Neural progenitor cell (in vitro differentiated cells): ENCODE results near the gene B3GAT2.

Experiments used
- EZH2 ChIP-seq: fragments of 200-600 bp; sonication (generic); IDR thresholded peaks from 2 replicates; pipeline ENCODE4 v1.6.1; 2017; ENCODE audit warnings: antibody characterized with exemption, mild to moderate bottlenecking, moderate library complexity
- TF ChIP-seq, protein P1 (sequence below): fragments of 200-600 bp; sonication (generic); IDR thresholded peaks from 2 replicates; pipeline ENCODE4 v1.5.1; 2017; ENCODE audit warnings: antibody characterized with exemption, mild to moderate bottlenecking

GRCh38 chr6:70886661-70887060, 70.2 kb downstream of the B3GAT2 start:
- TF ChIP-seq, protein P1, sequence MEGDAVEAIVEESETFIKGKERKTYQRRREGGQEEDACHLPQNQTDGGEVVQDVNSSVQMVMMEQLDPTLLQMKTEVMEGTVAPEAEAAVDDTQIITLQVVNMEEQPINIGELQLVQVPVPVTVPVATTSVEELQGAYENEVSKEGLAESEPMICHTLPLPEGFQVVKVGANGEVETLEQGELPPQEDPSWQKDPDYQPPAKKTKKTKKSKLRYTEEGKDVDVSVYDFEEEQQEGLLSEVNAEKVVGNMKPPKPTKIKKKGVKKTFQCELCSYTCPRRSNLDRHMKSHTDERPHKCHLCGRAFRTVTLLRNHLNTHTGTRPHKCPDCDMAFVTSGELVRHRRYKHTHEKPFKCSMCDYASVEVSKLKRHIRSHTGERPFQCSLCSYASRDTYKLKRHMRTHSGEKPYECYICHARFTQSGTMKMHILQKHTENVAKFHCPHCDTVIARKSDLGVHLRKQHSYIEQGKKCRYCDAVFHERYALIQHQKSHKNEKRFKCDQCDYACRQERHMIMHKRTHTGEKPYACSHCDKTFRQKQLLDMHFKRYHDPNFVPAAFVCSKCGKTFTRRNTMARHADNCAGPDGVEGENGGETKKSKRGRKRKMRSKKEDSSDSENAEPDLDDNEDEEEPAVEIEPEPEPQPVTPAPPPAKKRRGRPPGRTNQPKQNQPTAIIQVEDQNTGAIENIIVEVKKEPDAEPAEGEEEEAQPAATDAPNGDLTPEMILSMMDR, result no peak
- no peak for TF ChIP-seq EZH2
